Metanephros (tissue), 2 donors: ENCODE data around the gene SP5. TPM values are rescaled to one million over a fixed set of nuclear protein-coding genes. Genes with fewer than 3 reads are reported as not detected.

Source experiments
- small RNA-seq: library from RNA; depleted of rRNA; stranded (forward); fragments of <200 nt; gene quantifications from one replicate; pipeline ENCODE3, GENCODE V24; 2014; ENCODE audit warnings: low replicate concordance
- total RNA-seq: library from RNA; depleted of rRNA; stranded (reverse); fragments of >200 nt; gene quantifications from one replicate; pipeline ENCODE4 v1.2.3, GENCODE V29; 2014

The SP5 gene
- 3.3 TPM for total RNA-seq

GRCh38 chr2:170715062-170715931 is at the start of gene SP5:
Gene SP5 (plus strand): TSS chr2:170715337. CDS start chr2:170715513, 176 bp downstream.

Small RNA genes within 50 kb of the gene (small RNA-seq; reads per million reads assigned to genes)
- not detected for gene RF02271

Other genes starting within 250 kb of the SP5 start
- not detected for gene ERICH2, start 55.0 kb downstream of the SP5 start, total RNA-seq
- gene GAD1, start 101.5 kb downstream of the SP5 start, total RNA-seq = 2.0 TPM
- gene GORASP2, start 213.9 kb downstream of the SP5 start, total RNA-seq = 26.9 TPM